GM12892 (cell line): Measurements from ENCODE around the gene STAC.

Experiments
- POLR2A ChIP-seq: IDR thresholded peaks from 2 replicates; pipeline ENCODE4 v1.6.1; 2011; ENCODE audit warnings: low read depth, low read length, control low read depth
- POLR2AphosphoS5 ChIP-seq: IDR thresholded peaks from 2 replicates; pipeline ENCODE4 v1.6.1; 2011; ENCODE audit warnings: low read depth, low read length, control low read depth

GRCh38 chr3:36476286-36476942, 96.1 kb downstream of the STAC start:
- TF ChIP-seq POLR2A (no peak), POLR2AphosphoS5 (no peak)
